ENCODE measurements around the gene PML.

The PML gene

GRCh38 chr15:74007820-74008371 lies 13.4 kb downstream of the PML start:
- no peaks in the 10 kb centered on the region for H4K20me1 ChIP-seq (ENCODE audit: insufficient read depth, low read length)
- H3F3A ChIP-seq (ENCODE audit: insufficient read depth, low read length): no peaks in the 10 kb centered on the region
- peak overlapping the region; percentile 76 for H3K27ac ChIP-seq (ENCODE audit: low read depth, low read length, poor library complexity, severe bottlenecking)
- peak overlapping the region; percentile 12 for H3K4me3 ChIP-seq (ENCODE audit: low read depth, low read length, poor library complexity, severe bottlenecking)
- peaks cover 20% of the 10 kb centered on the region for H3K4me1 ChIP-seq (ENCODE audit: insufficient read depth, low read length, severe bottlenecking)
- no peaks in the 10 kb centered on the region for H3K27me3 ChIP-seq (ENCODE audit: insufficient read depth, low read length)
- H3K4me2 ChIP-seq (ENCODE audit: low read length): peak overlapping the region; percentile 38; the same call in 1 of the 2 replicates
- H3K9me2 ChIP-seq (ENCODE audit: low read depth, low read length): no peaks in the 10 kb centered on the region
- H3K9me3 ChIP-seq (ENCODE audit: low read length): peaks cover 6% of the 10 kb centered on the region; the same call in 1 of the 2 replicates
- no peaks in the 10 kb centered on the region for H3K79me2 ChIP-seq (ENCODE audit: insufficient read depth, low read length)
- H2AFZ ChIP-seq (ENCODE audit: low read length): no peak overlapping the region
- H3K9ac ChIP-seq (ENCODE audit: low read length): peak overlapping the region; percentile 19; the same call in 1 of the 2 replicates
- TF ChIP-seq EZH2 (IDR thresholded peaks at IDR 0.05; ENCODE audit: borderline replicate concordance, low read length) (no peak), CTCF (IDR thresholded peaks at IDR 0.05; ENCODE audit: low read length) (no peak)
- H3K36me3 ChIP-seq (ENCODE audit: insufficient read depth, low read length): peaks cover 36% of the 10 kb centered on the region

- Histone ChIP-seq H3F3A (ENCODE audit: insufficient read depth, low read length) (no peaks in the 10 kb centered on the region), H3K79me2 (ENCODE audit: insufficient read depth, low read length) (no peaks in the 10 kb centered on the region), H4K20me1 (ENCODE audit: insufficient read depth, low read length) (no peaks in the 10 kb centered on the region), H3K9ac (ENCODE audit: low read length) (no peak overlapping the region), H3K4me3 (ENCODE audit: low read depth, low read length, poor library complexity, severe bottlenecking) (no peak overlapping the region), H3K36me3 (ENCODE audit: insufficient read depth, low read length) (peaks cover 26% of the 10 kb centered on the region), H3K9me2 (ENCODE audit: low read depth, low read length) (no peaks in the 10 kb centered on the region), H3K4me2 (ENCODE audit: low read length) (no peak overlapping the region), H3K27me3 (ENCODE audit: insufficient read depth, low read length) (no peaks in the 10 kb centered on the region), H3K27ac (ENCODE audit: low read depth, low read length, poor library complexity, severe bottlenecking) (no peak overlapping the region), H2AFZ (ENCODE audit: low read length) (no peak overlapping the region), H3K9me3 (ENCODE audit: low read length) (no peaks in the 10 kb centered on the region), H3K4me1 (ENCODE audit: insufficient read depth, low read length, severe bottlenecking) (peaks cover 20% of the 10 kb centered on the region)
- TF ChIP-seq EZH2 (IDR thresholded peaks at IDR 0.05; ENCODE audit: borderline replicate concordance, low read length): no peak
- no peak for TF ChIP-seq CTCF (IDR thresholded peaks at IDR 0.05; ENCODE audit: low read length)
Measured at GRCh38 chr15:74008901-74009300, 14.4 kb downstream of the PML start.

- Histone ChIP-seq H3K27ac (ENCODE audit: low read depth, low read length, poor library complexity, severe bottlenecking) (no peak overlapping the region), H4K20me1 (ENCODE audit: insufficient read depth, low read length) (no peaks in the 10 kb centered on the region), H3K9me3 (ENCODE audit: low read length) (no peaks in the 10 kb centered on the region), H3K79me2 (ENCODE audit: insufficient read depth, low read length) (no peaks in the 10 kb centered on the region), H2AFZ (ENCODE audit: low read length) (no peak overlapping the region), H3F3A (ENCODE audit: insufficient read depth, low read length) (no peaks in the 10 kb centered on the region), H3K9me2 (ENCODE audit: low read depth, low read length) (no peaks in the 10 kb centered on the region), H3K4me2 (ENCODE audit: low read length) (no peak overlapping the region), H3K36me3 (ENCODE audit: insufficient read depth, low read length) (peaks cover 13% of the 10 kb centered on the region), H3K9ac (ENCODE audit: low read length) (no peak overlapping the region), H3K4me1 (ENCODE audit: insufficient read depth, low read length, severe bottlenecking) (peaks cover 20% of the 10 kb centered on the region), H3K4me3 (ENCODE audit: low read depth, low read length, poor library complexity, severe bottlenecking) (no peak overlapping the region), H3K27me3 (ENCODE audit: insufficient read depth, low read length) (no peaks in the 10 kb centered on the region)
- no peak for TF ChIP-seq CTCF (IDR thresholded peaks at IDR 0.05; ENCODE audit: low read length)
- TF ChIP-seq EZH2 (IDR thresholded peaks at IDR 0.05; ENCODE audit: borderline replicate concordance, low read length): no peak
Measured at GRCh38 chr15:74010929-74011540, 16.5 kb downstream of the PML start.

Data from OCI-LY1 (cell line).